Stromal cell of bone marrow (primary cell): Measurements from ENCODE around the gene PPTC7.
A peak's percentile ranks its signal among the peaks of the same experiment; 100 is the strongest.
"Not testable (repeated sequence)": the region's sequence is repeated elsewhere in the genome, so short reads cannot be mapped to it uniquely, and the experiment has no call there.

Experiments used
- DNase-seq: peaks from one replicate; pipeline ENCODE4 v3.0.0-alpha.2; 2012; ENCODE audit warnings: low read depth

Gene PPTC7

DNA sequence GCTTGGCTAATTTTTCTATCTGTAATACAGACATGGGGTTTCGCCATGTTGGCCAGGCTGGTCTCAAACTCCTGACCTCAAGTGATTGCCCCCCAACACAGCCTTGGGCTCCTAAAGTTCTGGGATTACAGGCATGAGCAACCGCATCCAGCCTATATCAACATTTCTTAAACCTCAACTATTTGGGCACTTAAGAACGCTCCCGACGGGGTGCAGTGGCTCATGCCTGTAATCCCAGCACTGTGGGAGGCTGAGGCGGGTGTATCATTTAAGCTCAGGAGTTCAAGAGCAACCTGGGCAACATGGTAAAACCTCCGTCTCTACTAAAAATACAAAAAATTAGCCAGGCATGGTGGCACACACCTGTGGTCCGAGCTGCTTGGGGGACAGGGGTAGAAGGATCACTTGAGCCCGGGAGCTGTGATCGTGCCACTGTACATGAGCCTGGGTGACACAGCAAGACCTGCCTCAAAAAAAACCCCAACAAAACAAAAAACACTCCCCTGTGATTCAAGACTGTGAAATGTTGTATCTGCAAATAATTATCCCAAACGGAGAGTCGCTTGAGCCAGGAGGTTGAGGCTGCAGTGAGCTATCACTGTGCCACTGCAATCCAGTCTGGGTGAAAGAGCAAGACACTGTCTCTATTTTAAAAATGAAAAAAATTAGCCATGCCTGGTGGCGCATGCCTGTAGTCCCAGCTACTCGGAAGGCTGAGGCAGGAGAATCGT lies 21.5 kb downstream of the PPTC7 start:
- DNase-seq, result peak; percentile 25

DNA sequence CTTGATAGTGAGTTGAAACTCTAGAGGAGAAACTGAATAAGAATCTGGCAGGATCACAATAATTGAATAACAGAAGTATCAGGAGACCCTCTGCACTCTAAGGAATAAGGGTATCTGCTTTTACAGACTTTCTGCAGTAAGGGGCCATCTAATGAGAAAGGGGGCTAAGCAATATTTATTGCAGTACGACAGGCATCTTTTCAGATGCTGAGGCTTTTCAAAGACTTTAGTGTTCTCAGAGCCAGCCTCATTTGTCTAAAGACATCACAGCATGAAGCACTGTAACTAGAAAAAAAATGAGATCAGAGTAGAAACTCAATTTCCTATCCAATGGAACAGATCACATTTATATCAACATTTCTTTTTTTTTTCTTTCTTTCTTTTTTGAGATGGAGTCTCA lies 22.2 kb downstream of the PPTC7 start:
- DNase-seq, result no peak

DNA sequence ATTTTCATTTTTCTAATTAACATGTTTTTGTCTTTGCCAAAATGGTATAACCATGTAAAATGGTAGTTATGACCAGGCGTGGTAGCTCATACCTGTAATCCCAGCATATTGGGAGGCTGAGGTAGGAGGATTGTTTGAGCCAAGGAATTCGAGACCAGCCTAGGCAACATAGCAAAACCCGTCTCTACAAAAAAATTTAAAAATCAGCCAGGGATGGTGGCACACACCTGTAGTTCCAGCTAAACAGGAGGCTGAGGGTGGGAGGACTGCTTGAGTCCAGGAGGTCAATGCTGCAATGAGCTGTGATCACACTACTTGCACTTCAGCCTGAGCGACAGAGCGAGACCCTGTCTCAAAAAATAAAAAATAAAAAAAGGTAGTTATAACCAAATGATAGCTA lies 23.1 kb downstream of the PPTC7 start:
- DNase-seq, result no peak

DNA sequence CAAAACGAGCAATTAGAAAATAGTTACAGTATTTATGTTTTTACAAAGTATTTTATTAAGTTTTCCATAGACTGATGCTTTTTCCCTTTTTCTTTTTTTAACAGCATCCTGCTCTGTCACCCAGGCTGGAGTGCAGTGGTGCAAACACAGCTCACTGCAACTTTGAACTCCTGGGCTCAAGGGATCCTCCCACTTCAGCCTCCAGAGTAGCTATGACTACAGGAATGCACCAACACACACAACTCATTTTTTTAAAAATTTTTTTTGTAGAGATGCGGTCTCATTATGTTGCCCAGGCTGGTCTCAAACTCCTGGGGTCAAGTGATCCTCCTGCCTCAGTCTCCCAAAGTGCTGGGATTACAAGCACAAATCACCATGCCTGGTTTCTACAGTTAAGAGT lies 24.2 kb downstream of the PPTC7 start:
- DNase-seq, result not testable (repeated sequence)

DNA sequence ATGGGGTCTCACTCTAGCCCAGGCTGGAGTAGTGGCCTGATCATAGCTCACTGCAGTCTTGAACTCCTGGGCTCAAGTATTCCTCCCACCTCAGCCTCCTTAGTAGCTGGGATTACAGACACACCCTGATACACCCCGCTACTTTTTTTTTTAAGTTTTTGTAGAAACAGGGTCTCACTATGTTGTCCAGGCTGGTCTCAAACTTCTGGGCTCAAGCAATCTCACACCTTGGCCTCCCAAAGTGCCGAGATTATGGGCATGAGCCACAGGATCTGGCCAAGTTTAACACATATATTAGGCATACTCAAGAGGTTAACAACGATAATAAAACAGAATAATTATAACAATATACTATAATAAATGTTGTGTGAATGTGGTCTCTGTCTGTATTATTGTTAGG lies 25.8 kb downstream of the PPTC7 start:
- DNase-seq, result no peak

DNA sequence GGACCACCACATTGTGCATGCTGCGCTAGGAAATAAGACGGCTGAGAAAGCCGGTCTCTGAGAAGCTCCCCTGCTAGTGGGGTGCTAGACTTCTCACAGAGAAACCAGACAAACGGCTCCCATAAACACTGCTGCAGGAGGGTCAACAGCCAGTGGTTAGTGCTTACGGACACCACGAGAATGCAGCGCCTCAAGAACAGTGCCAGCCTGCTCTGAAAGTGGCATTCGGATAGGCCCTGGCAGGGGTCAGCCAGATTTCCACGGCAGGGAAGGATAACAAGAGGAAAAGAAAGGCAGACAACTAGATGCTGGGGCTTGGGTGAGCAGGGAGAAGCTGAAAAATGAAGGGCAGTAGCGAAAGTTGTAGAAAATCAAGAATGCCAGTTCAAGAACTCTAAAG lies 26.4 kb downstream of the PPTC7 start:
- DNase-seq, result no peak

DNA sequence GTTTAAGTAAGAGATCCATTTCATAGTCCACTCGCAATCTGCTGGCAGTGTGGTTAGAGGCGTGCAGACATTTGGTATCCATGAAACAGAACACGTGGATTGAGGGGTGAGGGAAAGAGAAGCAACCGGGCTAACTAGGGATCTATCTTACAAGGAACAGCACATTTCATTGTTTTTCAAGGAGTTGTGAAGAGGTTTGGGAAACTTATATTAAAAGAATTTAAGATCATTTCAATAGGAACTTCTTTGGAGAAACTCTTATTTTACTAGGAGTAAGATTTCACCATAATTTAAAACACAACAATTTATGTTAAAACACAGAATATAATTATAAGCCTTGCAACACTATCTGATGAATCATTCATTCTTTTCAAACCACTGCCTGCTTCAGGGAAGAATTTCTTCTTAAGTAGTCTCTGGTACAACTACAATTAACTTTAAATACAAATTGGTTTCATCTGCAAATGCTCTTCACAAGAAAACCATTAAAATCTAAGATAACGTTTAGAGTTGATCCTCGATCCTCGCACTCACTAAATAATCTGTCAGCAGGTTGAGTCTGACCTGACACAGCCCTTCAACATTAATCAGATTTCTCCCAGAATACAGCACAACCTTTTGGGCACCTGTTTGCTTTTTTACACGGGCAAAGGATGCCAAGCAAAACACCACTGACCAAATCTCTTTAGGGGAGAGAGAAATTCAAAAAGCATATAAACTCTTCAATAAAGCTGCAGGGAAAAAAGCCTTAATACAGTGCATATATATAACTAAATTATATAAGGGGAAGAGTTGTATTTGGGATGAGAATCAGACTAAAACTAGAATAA lies 27.3 kb downstream of the PPTC7 start:
- DNase-seq, result peak; percentile 41

DNA sequence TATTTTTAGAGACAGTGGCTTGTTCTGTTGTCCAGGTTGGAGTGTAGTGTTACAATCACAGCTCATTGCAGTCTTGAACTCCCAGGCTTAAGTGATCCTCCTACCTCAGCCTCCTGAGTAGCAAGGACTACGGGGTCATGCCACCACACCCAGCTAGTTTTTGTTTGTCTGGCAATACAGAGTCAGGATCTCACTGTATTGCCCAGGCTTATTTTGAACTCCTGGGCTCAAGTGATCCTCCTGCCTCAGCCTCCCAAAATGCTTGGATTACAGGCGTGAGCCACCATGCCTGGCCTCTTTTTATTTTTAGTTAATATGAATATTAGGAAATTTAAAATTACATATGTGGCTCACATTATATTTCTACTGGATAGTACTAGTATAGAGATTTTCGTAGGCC lies 28.9 kb downstream of the PPTC7 start:
- DNase-seq, result no peak

DNA sequence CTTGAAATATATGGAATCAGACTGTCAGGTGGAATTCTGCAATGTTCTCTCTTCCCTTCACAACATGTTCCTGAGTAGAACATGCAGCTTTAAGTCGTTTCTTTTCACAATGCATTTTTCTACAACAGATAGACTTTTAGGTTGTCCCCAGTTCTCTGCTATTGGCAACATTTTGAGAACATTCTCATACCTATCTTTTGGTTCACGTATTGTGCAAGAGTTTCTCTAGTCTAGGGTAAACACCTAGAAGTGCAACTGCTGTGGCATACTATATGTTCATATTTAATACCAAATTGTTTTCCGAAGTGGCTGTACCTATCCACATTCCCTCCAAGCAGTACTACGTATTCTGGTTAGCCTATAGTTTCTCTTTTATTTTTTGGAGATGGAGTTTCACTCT lies 32.1 kb downstream of the PPTC7 start:
- DNase-seq, result no peak

DNA sequence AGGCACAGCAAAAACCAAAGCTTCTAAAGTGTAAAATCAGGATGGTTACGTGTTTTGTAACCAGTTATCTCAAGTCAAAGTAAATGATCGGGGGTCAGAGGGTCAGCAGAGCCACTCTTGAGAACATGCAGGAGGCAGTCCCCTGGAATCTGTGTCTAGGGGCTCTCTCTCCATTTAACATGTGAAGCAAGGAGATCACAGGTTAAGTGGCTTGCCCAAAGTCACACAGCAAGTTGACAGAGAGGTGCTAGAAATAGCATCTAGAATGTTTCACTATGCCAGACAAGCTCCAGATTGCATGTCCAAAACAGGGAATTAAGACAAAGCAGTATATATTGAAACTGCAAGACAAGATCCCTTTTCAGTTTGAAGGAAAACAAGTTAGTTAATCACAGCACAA lies 33.4 kb downstream of the PPTC7 start:
- no peak for DNase-seq

DNA sequence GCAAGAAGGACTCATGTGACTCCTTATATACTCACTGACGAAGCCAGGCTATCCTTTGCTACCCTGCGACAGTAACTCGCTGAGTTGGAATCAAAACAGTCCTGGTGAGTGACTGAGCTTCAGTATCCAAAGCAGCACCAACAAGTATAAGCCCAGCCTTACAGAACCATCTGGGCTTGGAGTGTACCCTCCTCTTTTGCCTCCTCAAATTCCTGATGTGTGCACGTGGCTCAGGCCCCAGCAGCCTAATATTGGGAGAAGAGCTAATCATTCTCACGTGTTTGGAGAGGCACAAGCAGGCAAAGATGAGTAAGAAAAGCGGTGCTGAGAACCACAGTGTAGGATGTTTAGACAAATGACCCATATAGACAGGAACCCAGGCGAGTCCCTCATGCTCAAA lies 34.4 kb downstream of the PPTC7 start:
- DNase-seq, result no peak

DNA sequence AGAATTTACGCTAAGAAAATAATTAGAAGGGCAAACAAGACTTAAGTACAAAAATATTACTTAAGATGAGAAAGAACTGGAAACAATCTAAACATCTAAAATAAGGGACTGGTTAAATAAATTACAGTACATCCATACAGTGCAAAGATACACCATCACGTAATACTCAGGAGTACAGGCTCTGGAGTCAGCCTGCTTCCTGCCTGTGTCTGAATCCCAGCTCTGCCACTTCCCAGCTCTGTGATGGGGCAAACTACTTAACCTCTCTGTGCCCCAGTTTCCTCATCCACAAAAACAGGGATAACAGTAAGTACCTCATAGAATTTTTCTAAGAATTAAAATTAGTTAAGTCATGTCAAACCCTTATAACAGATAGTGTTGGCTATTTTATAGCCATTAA lies 36.0 kb downstream of the PPTC7 start:
- DNase-seq, result no peak

DNA sequence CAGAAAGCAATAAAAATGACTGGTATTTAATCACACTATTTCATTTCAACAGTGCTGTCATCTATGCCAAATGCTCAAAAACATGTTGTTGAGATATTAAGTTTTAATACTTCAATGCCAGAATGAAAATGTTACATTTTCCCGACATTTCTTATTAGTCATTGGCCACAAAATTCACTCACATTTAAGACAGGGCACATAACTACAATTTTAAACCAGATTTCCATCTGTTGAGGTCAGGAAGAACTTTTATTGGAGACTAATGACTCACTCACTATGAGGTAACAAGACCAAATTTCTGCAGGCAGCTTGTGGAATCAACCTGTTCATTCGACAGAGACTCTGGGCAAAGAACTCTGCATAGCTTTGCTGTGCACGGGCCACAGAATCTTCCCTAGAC lies 36.8 kb downstream of the PPTC7 start:
- DNase-seq, result peak; percentile 80

DNA sequence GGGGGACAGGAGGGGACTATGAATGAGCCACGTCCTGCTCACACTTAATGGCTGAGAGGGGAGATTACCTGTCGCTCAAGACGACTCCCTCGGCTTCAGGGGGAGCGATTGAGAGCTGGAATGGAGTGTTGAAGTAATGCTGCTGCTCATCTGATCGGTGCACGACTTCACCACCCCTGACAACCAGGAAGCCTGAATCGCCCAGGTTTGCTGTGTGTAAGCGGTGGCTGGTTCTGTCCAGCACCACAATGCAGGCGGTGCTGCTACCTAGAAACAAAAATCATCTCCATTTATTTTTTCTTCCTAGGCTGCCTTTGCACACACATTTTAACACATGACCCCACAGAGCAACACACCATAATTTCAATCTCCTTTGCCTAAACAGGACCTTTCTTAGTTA lies 37.3 kb downstream of the PPTC7 start:
- no peak for DNase-seq

DNA sequence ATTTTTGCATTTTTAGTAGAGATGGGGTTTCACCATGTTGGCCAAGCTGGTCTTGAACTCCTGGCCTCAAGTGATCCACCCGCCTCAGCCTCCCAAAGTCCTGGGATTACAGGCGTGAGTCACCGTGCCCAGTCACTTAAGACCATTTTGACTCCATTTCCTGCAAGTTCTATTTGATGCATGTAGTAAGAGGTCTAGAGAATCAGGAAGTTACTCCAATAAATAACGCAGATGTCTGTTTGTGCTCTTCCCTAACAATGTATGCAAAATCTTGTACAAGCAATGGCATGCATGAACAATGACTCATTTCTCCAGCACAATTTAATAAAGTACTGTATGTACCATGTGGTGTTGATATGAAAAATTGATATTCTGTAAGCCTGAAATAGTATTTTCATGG lies 37.9 kb downstream of the PPTC7 start:
- DNase-seq, result not testable (repeated sequence)

DNA sequence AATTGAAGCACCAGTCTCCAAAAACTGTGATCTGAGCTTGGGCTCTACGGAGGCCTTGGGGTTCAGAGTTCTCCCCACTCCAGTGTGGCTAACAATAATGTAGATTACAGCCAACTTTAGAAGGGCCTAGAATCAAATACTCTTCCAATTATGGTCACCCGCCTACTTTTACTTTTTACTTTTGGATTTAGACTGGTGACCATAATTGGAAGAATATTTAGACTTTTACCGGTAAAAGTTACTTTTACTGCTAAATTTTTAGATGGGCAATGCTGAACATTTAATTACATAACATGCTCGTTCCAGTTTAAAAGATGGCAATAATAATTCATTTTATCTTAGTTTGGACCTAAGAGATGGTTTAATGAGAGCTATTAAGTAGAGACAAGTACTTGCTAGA lies 39.2 kb downstream of the PPTC7 start:
- no peak for DNase-seq

DNA sequence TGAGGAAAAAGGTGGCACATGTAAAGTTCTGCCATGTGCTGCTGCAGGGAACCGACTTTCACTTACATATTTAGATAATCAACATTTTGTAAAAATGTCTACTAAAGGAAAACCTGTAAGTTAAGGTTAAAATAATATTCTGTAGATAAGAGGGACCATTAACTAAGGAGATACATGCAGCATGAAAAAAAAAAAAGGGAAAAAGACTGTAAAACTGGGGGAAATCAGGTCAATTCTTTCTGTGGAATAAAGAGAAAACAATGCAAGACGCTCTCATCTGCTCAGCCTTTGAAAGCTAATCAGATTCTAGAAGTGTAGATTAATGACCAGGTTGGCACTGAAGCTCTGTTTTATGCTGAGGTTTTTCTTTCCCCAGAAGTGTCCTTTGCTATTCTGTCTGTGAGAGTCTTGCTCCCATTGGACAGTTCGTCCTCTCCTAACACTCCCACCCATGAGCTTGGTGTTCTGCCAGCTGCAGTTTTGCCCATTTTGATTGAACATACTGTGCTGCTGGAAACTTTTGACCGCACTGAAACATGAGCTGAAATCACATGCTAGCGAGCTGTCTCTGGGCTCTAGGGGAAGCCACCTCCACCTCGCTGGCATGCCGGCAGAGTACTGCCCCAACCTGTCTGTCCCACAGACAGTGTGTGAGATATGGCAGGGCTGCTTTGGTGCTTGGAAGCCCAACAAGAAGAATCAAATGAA lies 39.7 kb downstream of the PPTC7 start:
- peak; percentile 72 for DNase-seq

DNA sequence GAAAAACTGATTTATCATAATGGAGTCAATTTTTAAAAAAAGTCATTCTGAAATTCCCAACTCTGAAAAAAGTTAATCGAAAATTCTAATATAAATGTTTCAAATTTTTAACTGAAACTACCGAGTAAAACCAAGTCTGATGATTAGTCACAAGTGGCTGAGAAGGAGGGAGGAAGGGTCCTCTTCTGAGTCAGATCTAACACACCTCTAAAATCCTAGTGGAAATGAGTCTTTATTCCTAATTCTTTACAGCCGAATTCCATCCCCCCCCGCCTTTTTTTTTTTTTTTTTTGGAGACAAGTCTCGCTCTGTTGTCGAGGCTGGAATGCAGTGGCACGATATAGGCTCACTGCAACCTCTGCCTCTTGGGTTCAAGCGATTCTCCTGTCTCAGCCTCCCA lies 43.1 kb downstream of the PPTC7 start:
- DNase-seq, result no peak

DNA sequence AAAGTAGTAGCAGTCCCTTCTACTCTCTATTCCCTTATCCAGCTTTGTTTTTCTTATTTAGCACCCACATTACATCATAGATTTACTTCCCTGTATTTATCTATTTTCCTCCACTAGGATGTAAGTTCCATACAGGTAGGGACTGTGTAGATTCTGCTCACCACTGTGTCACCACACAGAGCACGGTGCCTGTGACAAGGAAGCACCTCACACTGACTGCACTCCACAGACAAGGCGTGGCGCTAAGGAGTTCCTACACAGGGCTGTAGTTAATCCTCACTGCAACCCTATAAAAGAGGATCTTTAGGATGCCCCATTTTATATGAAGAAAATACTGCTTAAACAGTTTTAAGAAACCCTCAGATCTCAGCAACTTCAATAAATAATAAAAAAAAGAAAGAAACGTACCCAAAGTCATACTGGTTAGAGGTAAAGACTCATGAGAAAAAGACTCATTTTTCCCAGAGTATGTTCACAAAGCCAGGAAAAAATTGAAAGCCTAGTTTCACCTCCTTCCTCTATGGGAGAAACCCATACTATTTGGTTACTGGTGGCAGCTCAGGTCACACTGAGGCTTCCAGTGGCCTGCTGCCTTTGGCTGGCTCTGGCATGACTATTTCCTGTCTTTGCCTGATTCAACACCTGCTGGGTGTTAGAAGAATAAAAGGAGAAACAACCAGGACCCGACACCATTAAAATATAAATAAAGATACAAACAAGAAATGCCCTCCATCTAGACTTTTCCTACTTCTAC lies 44.1 kb downstream of the PPTC7 start:
- DNase-seq, result no peak

DNA sequence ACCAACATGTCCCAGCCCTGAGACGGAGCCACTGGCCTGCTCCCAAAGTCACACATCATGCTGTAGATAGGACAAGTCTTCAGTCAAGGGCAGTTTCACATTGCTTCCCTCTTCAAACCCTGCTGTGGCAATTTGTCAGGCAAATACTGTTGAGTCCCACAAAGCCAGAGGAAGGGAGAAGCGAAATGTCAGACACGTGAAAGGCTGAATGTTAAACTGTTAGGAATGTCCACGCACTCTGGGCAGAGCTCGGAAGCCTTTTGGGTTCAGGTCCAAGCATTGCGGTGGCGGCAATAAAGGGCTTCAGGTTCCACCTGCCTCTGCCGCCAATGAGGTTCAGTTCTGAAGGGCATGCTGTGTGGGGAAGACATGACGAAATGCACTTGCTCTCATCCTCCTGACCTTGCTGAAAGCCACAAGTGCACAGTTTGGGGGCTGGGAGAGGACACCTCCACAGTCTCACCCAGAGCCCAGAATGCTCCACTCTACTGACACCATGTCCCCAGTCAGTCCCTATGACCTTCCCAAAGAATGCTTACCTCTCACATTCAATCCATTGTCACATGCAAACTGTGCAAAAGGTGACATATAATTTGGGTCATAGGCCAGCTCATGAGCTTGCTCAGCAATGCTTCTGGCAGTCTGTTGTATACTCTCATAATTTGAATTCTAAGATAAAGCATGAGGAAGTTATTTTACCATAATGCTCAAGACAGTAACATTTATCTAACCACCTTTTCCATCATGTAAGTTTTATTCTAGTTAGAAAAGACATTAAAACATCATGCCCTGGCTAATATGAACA lies 45.3 kb downstream of the PPTC7 start:
- DNase-seq, result no peak

DNA sequence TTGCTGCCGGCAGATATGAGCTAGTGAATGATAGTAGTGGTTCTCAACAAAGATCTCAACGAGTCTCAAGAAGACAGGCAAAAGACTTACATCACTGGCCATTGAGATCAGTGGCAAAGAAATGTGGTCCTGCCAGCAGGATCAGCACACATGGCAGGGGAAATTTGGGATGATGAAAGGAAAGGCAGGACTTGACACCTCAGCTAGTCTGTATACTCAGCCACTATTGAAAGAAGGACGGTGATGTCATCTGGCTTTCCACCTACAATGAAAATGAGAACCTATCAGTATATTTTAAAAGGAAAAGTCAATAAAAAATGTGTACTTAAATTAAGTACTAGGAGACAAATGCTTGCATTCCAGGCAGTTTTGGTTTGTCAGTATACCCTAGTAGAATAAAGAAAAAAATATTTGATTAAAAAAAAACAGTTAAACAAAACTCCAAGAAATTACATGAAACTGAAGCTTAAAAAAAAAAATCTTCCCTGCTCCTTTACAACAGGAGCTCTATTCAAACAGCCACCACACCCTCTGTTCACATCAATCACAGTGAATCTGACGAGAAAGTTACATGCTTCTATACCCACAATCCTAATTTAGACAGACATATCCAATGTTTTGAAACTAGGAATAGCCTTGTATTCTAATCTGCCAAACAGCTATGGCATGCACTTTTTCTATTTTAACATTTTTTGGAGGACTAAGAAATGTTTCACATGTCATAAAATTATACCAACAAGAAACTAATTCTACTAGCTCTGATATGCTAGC lies 46.1 kb downstream of the PPTC7 start:
- no peak for DNase-seq
